Liver (tissue), 9 donors: ENCODE data around the gene KLHL20. TPM values are rescaled to one million over a fixed set of nuclear protein-coding genes. Genes with fewer than 3 reads are reported as not detected.
"Not testable (repeated sequence)": the region's sequence is repeated elsewhere in the genome, so short reads cannot be mapped to it uniquely, and the experiment has no call there.

Experiments used
- DNase-seq: peaks from one replicate; pipeline ENCODE4 v3.0.0-alpha.2; 2017; ENCODE audit warnings: low spot score
- H3K27ac ChIP-seq, 2 donors: one replicate each; pipeline ENCODE4 v1.7.0; 2013; ENCODE audit warnings: inconsistent platforms in 2 of 2, low read length in 2 of 2, control low read depth in 1 of 2, low read depth in 1 of 2, mild to moderate bottlenecking in 1 of 2
- H3K27me3 ChIP-seq, 4 donors: one replicate each; pipeline versions ENCODE4 v1.6.1 to v1.7.0; 2013; ENCODE audit warnings: low read length in 3 of 4, inconsistent platforms in 1 of 4, mild to moderate bottlenecking in 1 of 4, moderate library complexity in 1 of 4; ENCODE audit not compliant: control insufficient read depth in 4 of 4, insufficient read depth in 4 of 4
- H3K36me3 ChIP-seq, 4 donors: one replicate each; pipeline versions ENCODE4 v1.6.1 to v1.7.0; 2013; ENCODE audit warnings: low read length in 3 of 4, mild to moderate bottlenecking in 3 of 4, low read depth in 1 of 4, moderate library complexity in 1 of 4; ENCODE audit not compliant: control insufficient read depth in 4 of 4, insufficient read depth in 3 of 4
- H3K4me1 ChIP-seq, 4 donors: one replicate each; pipeline versions ENCODE4 v1.6.1 to v1.7.0; 2013; ENCODE audit warnings: low read length in 3 of 4, mild to moderate bottlenecking in 3 of 4, moderate library complexity in 1 of 4; ENCODE audit not compliant: control insufficient read depth in 4 of 4, insufficient read depth in 4 of 4
- H3K4me3 ChIP-seq, 3 donors: one replicate each; pipeline versions ENCODE4 v1.6.1 to v1.7.0; 2013; ENCODE audit warnings: low read length in 3 of 3, control low read depth in 1 of 3, low read depth in 1 of 3, mild to moderate bottlenecking in 1 of 3
- H3K9ac ChIP-seq, 2 donors: one replicate each; pipeline ENCODE4 v1.7.0; 2013; ENCODE audit warnings: low read length in 2 of 2, mild to moderate bottlenecking in 2 of 2, moderate library complexity in 2 of 2, control low read depth in 1 of 2, low read depth in 1 of 2
- H3K9me3 ChIP-seq, 4 donors: one replicate each; pipeline versions ENCODE4 v1.6.1 to v1.7.0; 2013; ENCODE audit warnings: low read length in 3 of 4; ENCODE audit not compliant: control insufficient read depth in 4 of 4
- ATF3 ChIP-seq: IDR thresholded peaks from 2 replicates; pipeline ENCODE4 v1.6.1; 2016; ENCODE audit warnings: antibody characterized with exemption
- FOXA1 ChIP-seq: IDR thresholded peaks from 2 replicates; pipeline ENCODE4 v1.6.1; 2016; ENCODE audit warnings: antibody characterized with exemption
- FOXA2 ChIP-seq: IDR thresholded peaks from 2 replicates; pipeline ENCODE4 v1.6.1; 2016; ENCODE audit warnings: antibody characterized with exemption
- HNF4G ChIP-seq: IDR thresholded peaks from 2 replicates; pipeline ENCODE4 v1.6.1; 2016; ENCODE audit warnings: antibody characterized with exemption
- NR2F2 ChIP-seq: IDR thresholded peaks from 2 replicates; pipeline ENCODE4 v1.6.1; 2016; ENCODE audit warnings: antibody characterized with exemption
- RAD21 ChIP-seq, 2 donors: IDR thresholded peaks; 2 replicates each; pipeline ENCODE4 v1.6.1; 2016; ENCODE audit warnings: antibody characterized with exemption in 2 of 2, mild to moderate bottlenecking in 2 of 2
- RXRA ChIP-seq, 2 donors: IDR thresholded peaks; 2 replicates each; pipeline ENCODE4 v1.6.1; 2017 to 2018; ENCODE audit warnings: antibody characterized with exemption in 2 of 2, mild to moderate bottlenecking in 1 of 2
- TAF1 ChIP-seq: conservative IDR thresholded peaks from 2 replicates; pipeline ENCODE4 v1.6.1; 2016; ENCODE audit warnings: antibody characterized with exemption, mild to moderate bottlenecking
- WGBS: extraction: QIAGEN DNeasy Blood & Tissue Kit; methylation state at CpG from one replicate; pipeline ENCODE4 v1.1.7; 2013; 5-methylcytosine and 5-hydroxymethylcytosine counted together
- polyA plus RNA-seq, 2 donors: library from polyadenylated mRNA; stranded (reverse) in 1 of 2; unstranded in 1 of 2; fragments of 200-250 nt in 1 of 2; fragments of >200 nt in 1 of 2; fragmentation: Nextera tagmentation in 1 of 2; extraction: Ambion mirVana in 1 of 2; gene quantifications; one replicate each; pipeline versions ENCODE4 v1.2.1 to v1.2.3, GENCODE V29; 2013 to 2015
- total RNA-seq, 2 donors: library from RNA; depleted of rRNA; stranded (reverse); fragments of >200 nt; gene quantifications; one replicate each; pipeline ENCODE4 v1.2.3, GENCODE V29; 2014
- donor health status: healthy.
- donor health status: healthy.
- donor health status: healthy.
- donor health status: healthy.
- donor health status: healthy.

The KLHL20 gene
- total and polyA plus RNA-seq, 4 donors = 5.2 to 25.9 (median 9.5) TPM

DNA sequence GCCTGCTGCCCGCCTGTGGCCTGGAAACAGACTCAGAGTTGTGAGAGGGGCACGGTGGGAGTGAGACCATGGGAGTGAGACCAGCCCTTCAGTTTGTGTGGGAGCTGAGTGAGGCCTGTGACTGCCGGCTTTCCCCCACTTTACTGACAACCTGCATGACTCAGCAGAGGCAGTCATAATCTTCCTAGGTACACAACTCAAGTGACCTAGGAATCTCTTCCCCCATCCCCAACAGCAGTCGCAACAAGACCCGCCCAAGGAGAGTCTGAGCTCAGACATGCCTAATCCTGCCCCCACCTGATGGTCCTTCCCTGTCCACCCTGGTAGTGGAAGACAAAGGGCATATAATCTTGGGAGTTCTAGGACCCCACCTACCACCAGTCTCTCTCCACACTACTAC lies 44.2 kb downstream of the KLHL20 start:
- no peak for TF ChIP-seq RAD21 (IDR thresholded peaks at IDR 0.05)
- TF ChIP-seq RXRA (IDR thresholded peaks at IDR 0.05) = no peak
- no peak for TF ChIP-seq ATF3
- peaks cover 13 to 40% (median 39%) of the 10 kb centered on the region in 4 donors for H3K36me3 ChIP-seq
- no peaks in the 10 kb centered on the region for H3K9me3 ChIP-seq
- no peak overlapping the region for H3K27ac ChIP-seq
- WGBS = 99% methylated on average over 5 of the region's 5 CpGs
- peaks cover 0 to 3% (median 0%) of the 10 kb centered on the region in 4 donors for H3K4me1 ChIP-seq
- no peak overlapping the region for H3K9ac ChIP-seq
- DNase-seq = no peak
- H3K27me3 ChIP-seq = no peaks in the 10 kb centered on the region
- no peak overlapping the region for H3K4me3 ChIP-seq

GRCh38 chr1:173764331-173764730 lies 49.5 kb downstream of the KLHL20 start:
- not testable (repeated sequence) for H3K4me1 ChIP-seq, H3K9me3 ChIP-seq, H3K4me3 ChIP-seq, H3K27me3 ChIP-seq, H3K9ac ChIP-seq, H3K27ac ChIP-seq, DNase-seq
- 98% methylated on average over 6 of the region's 6 CpGs for WGBS
- peaks cover 3 to 20% (median 15%) of the 10 kb centered on the region in 4 donors for H3K36me3 ChIP-seq

- no peak for DNase-seq
- Histone ChIP-seq H3K4me3 (no peak overlapping the region), H3K9me3 (no peaks in the 10 kb centered on the region), H3K27me3 (no peaks in the 10 kb centered on the region), H3K9ac (no peak overlapping the region), H3K4me1 (no peaks in the 10 kb centered on the region), H3K27ac (no peak overlapping the region), H3K36me3 (peaks cover 2 to 20% (median 15%) of the 10 kb centered on the region in 4 donors)
- TF ChIP-seq HNF4G = no peak
- no peak for TF ChIP-seq FOXA1
- TF ChIP-seq FOXA2 = no peak
- TF ChIP-seq RXRA (IDR thresholded peaks at IDR 0.05) = no peak
- TF ChIP-seq NR2F2 = no peak
- no peak for TF ChIP-seq TAF1
- 89% methylated on average over 2 of the region's 2 CpGs for WGBS
These were observed 53.4 kb downstream of the KLHL20 start for GRCh38 chr1:173768206-173768605.

DNA sequence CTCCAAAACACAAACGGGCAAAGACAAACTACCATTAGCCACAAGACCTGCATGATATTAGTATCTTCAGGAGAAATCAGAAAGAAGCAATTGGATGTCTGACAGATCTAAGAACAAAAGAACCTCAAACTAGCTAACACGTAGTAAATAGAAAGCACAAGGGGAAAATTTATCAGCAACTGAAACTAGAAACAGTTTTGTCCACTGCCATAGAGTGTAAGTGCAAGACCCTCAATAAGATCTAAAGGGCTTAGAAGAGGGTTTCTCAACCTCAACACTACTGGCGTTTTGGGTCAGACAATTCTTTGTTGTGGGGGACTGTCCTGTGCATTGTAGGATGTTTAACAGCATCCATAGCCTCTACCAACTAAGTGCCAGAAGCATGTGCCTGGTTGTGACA lies 54.0 kb downstream of the KLHL20 start:
- WGBS = 93% methylated on average over 3 of the region's 3 CpGs
- Histone ChIP-seq H3K4me3 (no peak overlapping the region), H3K9me3 (no peaks in the 10 kb centered on the region), H3K36me3 (peaks cover 2 to 20% (median 15%) of the 10 kb centered on the region in 4 donors), H3K27ac (no peak overlapping the region), H3K27me3 (no peaks in the 10 kb centered on the region), H3K9ac (no peak overlapping the region), H3K4me1 (no peaks in the 10 kb centered on the region)
- DNase-seq = no peak
- TF ChIP-seq FOXA2 = no peak
- TF ChIP-seq FOXA1 = no peak

GRCh38 chr1:173770330-173770729 lies 55.5 kb downstream of the KLHL20 start:
- not testable (repeated sequence) for H3K9me3 ChIP-seq, H3K27me3 ChIP-seq, H3K4me1 ChIP-seq, DNase-seq, H3K27ac ChIP-seq, H3K4me3 ChIP-seq, H3K9ac ChIP-seq
- H3K36me3 ChIP-seq = peaks cover 5 to 31% (median 25%) of the 10 kb centered on the region in 4 donors
- WGBS = 93% methylated on average over 9 of the region's 9 CpGs
